A673 (cell line): ENCODE data around the gene HLA-A. TPM values are rescaled to one million over a fixed set of nuclear protein-coding genes. Genes with fewer than 3 reads are reported as not detected.
"Not testable (repeated sequence)": the region's sequence is repeated elsewhere in the genome, so short reads cannot be mapped to it uniquely, and the experiment has no call there.

Source experiments
- BruUV-seq: library from RNA; stranded (reverse); fragments of 400-500 nt; replicated peaks from 2 replicates; lab custom pipeline; 2021; lab: Mats Ljungman, UMichigan
- CTCF ChIA-PET: fragments of 300-600 bp; sonication (Branson Sonifier 250); formaldehyde crosslinking; loops from one replicate; lab custom pipeline; 2022; ENCODE audit warnings: antibody characterized with exemption; lab: Charles Lee
- POLR2A ChIA-PET: fragments of 300-600 bp; sonication (Branson Sonifier 250); formaldehyde crosslinking; loops from one replicate; lab custom pipeline; 2022; ENCODE audit warnings: antibody characterized with exemption; ENCODE audit not compliant: low non-redundant PET; lab: Charles Lee
- DNase-seq: peaks from one replicate; pipeline ENCODE4 v3.0.0-alpha.2; 2015; ENCODE audit warnings: low spot score
- H3K27ac ChIP-seq: fragments of 200-600 bp; sonication (generic); 2 replicates; pipeline ENCODE4 v1.5.1; 2016; ENCODE audit warnings: mixed run types, low read depth, mild to moderate bottlenecking, mixed read lengths, antibody characterized with exemption, low read length; ENCODE audit not compliant: poor library complexity, severe bottlenecking
- H3K27me3 ChIP-seq: fragments of 200-600 bp; sonication (generic); replicated peaks from 2 replicates; pipeline ENCODE4 v1.6.1; 2017; ENCODE audit warnings: mixed run types, low read depth, mild to moderate bottlenecking, mixed read lengths, antibody characterized with exemption, low read length; ENCODE audit not compliant: insufficient read depth, poor library complexity
- H3K36me3 ChIP-seq: fragments of 200-600 bp; sonication (generic); 2 replicates; pipeline ENCODE4 v1.6.1; 2016; ENCODE audit warnings: mixed run types, mild to moderate bottlenecking, mixed read lengths, antibody characterized with exemption, low read length; ENCODE audit not compliant: insufficient read depth, poor library complexity, severe bottlenecking
- H3K4me1 ChIP-seq: fragments of 200-600 bp; sonication (generic); 2 replicates; pipeline ENCODE4 v1.6.1; 2017; ENCODE audit warnings: mixed run types, mild to moderate bottlenecking, mixed read lengths, antibody characterized with exemption, low read length; ENCODE audit not compliant: insufficient read depth, poor library complexity, severe bottlenecking
- H3K4me3 ChIP-seq: fragments of 200-600 bp; sonication (generic); 2 replicates; pipeline ENCODE4 v1.5.1; 2016; ENCODE audit warnings: low read depth, mixed run types, mild to moderate bottlenecking, mixed read lengths, low read length; ENCODE audit not compliant: poor library complexity, severe bottlenecking
- H3K9me3 ChIP-seq: fragments of 200-600 bp; sonication (generic); 2 replicates; pipeline ENCODE4 v1.6.1; 2016; ENCODE audit warnings: mixed run types, low read depth, mild to moderate bottlenecking, mixed read lengths, antibody characterized with exemption, low read length; ENCODE audit not compliant: poor library complexity, severe bottlenecking
- CTCF ChIP-seq: fragments of 300-800, 200-600 bp; sonication (generic); conservative IDR thresholded peaks from 2 replicates; pipeline ENCODE4 v1.5.1; 2017; ENCODE audit warnings: low read depth, mild to moderate bottlenecking, antibody characterized with exemption, low read length, moderate library complexity, mixed read lengths
- EZH2 ChIP-seq: fragments of 200-600 bp; sonication (generic); IDR thresholded peaks from 2 replicates; pipeline ENCODE4 v1.6.1; 2017; ENCODE audit warnings: borderline replicate concordance, low read depth, mild to moderate bottlenecking, mixed read lengths, antibody characterized with exemption, low read length; ENCODE audit not compliant: poor library complexity, severe bottlenecking
- intact Hi-C: fragments of 100-400 bp; cut with micrococcal nuclease; formaldehyde crosslinking; loops from one replicate; pipeline ENCODE4 v1.10.0; 2022; ENCODE audit not compliant: unreplicated experiment
- total RNA-seq: library from RNA; stranded (reverse); gene quantifications from 2 replicates; pipeline ENCODE4 v1.2.3, GENCODE V29; 2021

Gene HLA-A
- total RNA-seq, 1 experiment from 2014 or later = 190 TPM

- no peaks in the 10 kb centered on the region for H3K36me3 ChIP-seq
- H3K27ac ChIP-seq = no peak overlapping the region
- DNase-seq = no peak
- H3K4me3 ChIP-seq = no peak overlapping the region
- H3K4me1 ChIP-seq = no peaks in the 10 kb centered on the region
- no peaks in the 10 kb centered on the region for H3K9me3 ChIP-seq
- CTCF ChIA-PET = no interaction called here
- intact Hi-C loops = no loop called here
- TF ChIP-seq CTCF = no peak
- no peak for TF ChIP-seq EZH2
- no TSS peak for BruUV-seq
- no peaks in the 10 kb centered on the region for H3K27me3 ChIP-seq
- POLR2A ChIA-PET = no interaction called here
These were observed 16.6 kb downstream of the HLA-A start for GRCh38 chr6:29958921-29959320.

- H3K9me3 ChIP-seq = no peaks in the 10 kb centered on the region
- DNase-seq = no peak
- ChIA-PET CTCF (no interaction called here), POLR2A (no interaction called here)
- intact Hi-C loops = no loop called here
- H3K4me3 ChIP-seq = no peak overlapping the region
- peaks cover 4% of the 10 kb centered on the region for H3K4me1 ChIP-seq
- H3K36me3 ChIP-seq = no peaks in the 10 kb centered on the region
- TF ChIP-seq EZH2 = no peak
- TF ChIP-seq CTCF = no peak
- no TSS peak for BruUV-seq
- H3K27ac ChIP-seq = no peak overlapping the region
- no peaks in the 10 kb centered on the region for H3K27me3 ChIP-seq
These were observed 17.1 kb downstream of the HLA-A start for GRCh38 chr6:29959467-29959866.

GRCh38 chr6:29961966-29962365 lies 19.6 kb downstream of the HLA-A start:
- intact Hi-C loops = no loop called here
- no TSS peak for BruUV-seq
- Histone ChIP-seq H3K36me3 (no peaks in the 10 kb centered on the region), H3K27me3 (no peaks in the 10 kb centered on the region), H3K4me3 (no peak overlapping the region), H3K27ac (no peak overlapping the region), H3K4me1 (peaks cover 27% of the 10 kb centered on the region), H3K9me3 (no peaks in the 10 kb centered on the region)
- TF ChIP-seq CTCF = no peak
- TF ChIP-seq EZH2 = no peak
- ChIA-PET POLR2A (no interaction called here), CTCF (no interaction called here)
- DNase-seq = no peak

GRCh38 chr6:29963697-29964096 lies 21.4 kb downstream of the HLA-A start:
- BruUV-seq, CTCF ChIA-PET: not testable (repeated sequence)

More at GRCh38 chr6:29963697-29964096, 21.4 kb downstream of the HLA-A start:
- POLR2A ChIA-PET, H3K27me3 ChIP-seq, DNase-seq, intact Hi-C loops, H3K9me3 ChIP-seq, H3K4me3 ChIP-seq, H3K36me3 ChIP-seq: not testable (repeated sequence)
- Histone ChIP-seq H3K27ac (peak overlapping the region; percentile 97), H3K4me1 (peaks cover 42% of the 10 kb centered on the region)
